Measurements from ENCODE around the gene PCIF1.
"Not testable (repeated sequence)": the region's sequence is repeated elsewhere in the genome, so short reads cannot be mapped to it uniquely, and the experiment has no call there.

Gene PCIF1

DNA sequence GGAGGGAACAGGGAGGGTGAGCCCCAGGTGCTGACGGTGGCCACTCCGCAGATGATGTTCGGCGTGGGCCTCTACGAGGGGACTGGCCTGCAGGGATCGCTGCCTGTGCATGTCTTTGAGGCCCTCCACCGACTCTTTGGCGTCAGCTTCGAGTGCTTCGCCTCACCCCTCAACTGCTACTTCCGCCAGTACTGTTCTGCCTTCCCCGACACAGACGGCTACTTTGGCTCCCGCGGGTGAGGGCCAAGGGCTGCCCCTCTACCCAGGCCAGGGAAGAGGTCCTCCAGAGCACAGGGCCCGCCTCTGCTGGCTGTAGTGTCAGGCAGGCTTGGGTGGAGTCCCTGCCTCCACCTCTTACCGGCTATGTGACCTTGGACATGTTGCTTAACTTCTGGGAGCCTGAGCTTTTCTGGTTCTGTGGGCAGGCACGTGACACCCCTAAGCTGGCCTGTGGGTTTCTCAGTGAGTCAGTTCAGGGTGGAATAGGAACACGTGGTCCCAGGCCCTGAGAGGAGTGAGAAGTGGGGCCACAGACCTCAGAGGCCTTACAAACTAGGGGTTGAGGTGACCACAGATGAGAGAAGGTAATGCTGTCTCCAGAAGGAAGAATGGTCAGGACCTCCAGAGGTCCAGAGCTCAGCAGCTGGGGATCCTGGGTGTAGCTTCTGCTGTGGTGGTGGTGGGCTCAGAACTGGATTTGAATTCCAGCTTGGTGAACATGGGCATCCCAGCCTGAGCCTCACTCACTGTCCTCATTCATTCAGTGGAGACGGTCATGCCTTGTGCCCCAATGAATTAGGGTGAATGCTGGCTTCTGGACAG, 11.9 kb downstream of the PCIF1 start:
- FAIRE-seq (no peak), DNase-seq (ENCODE audit: insufficient read length, low spot score) (no peak)

DNA sequence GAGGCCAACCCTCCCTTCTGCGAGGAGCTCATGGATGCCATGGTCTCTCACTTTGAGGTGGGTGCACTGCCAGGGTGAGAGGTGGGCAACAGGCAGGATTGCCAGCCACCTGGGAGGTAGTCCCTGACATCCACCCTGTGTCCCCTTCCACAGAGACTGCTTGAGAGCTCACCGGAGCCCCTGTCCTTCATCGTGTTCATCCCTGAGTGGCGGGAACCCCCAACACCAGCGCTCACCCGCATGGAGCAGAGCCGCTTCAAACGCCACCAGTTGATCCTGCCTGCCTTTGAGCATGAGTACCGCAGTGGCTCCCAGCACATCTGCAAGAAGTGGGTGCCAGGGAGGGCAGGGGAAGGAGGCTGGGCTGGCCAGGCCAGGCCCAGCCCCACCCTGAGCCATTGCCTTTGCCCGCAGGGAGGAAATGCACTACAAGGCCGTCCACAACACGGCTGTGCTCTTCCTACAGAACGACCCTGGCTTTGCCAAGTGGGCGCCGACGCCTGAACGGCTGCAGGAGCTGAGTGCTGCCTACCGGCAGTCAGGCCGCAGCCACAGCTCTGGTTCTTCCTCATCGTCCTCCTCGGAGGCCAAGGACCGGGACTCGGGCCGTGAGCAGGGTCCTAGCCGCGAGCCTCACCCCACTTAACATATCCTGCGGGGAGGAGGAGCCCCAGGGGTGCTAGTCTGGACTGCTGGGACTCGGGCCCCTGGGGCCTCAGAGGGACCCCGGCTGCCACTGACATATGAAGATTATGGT, 12.8 kb downstream of the PCIF1 start:
- FAIRE-seq (no peak), DNase-seq (ENCODE audit: insufficient read length, low spot score) (no peak)

DNA sequence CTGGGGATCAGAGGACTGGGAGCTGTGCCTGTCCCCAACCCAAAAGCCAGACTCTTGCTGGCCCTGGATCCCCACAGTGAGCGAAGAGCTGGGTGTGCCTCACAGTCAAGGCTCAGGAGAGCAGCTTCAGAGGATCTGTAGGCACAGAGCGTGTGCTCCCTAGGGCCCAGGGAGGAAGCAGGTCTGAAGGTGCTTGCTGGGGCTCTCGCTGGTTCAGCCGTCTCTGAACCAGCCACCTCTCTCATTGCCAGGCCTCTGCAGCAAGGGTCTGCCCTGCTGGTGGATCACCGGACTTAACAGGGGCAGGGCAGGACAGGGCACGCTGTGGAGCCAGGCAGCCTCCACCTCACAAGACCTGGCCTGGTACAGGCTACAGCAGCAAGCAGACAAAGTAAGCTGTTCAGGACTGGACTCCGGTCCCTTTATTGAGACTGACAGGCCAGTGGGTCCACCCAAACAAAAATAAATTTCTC, 13.8 kb downstream of the PCIF1 start:
- no peak for FAIRE-seq

DNA sequence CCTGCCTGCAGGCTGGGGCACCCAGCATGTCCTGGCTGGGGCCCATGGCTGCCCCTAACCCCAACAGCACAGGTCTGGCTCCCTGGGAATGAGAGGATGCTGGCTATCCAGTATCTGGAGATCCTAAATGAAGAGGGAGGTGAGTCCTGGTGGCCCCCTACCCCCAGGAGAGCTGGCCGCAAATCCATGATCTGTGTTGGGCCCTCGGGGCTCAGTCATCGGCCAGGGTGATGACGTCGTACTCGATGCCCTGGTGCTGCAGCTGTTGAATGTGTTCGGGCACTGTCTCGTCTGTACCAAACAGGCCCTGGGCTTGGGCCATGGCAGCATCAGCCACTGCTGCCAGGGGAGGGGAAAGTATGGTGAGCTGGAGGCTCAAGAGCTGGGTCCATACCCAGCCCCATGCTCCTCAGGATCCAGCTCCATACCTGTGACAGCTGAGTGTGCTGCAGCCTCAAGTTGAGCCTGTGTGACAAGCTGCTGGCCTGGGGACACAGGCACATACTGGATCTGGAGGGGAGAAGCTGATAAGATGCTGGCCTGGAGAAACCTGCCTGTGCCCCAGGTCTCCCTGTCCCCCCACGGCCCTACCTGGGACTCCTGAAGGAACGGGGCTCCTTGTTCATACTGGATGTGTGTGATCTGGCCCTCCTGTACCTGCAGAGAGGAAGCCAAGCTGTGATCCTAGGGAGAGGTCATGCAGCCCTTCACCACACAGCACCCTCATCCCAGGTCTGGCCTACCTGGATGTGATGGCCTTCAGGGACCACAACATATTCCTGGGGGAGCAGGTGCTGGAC, 14.5 kb downstream of the PCIF1 start:
- FAIRE-seq (no peak), DNase-seq (ENCODE audit: insufficient read length, low spot score) (no peak)

More for the DNA sequence above, 13.8 kb downstream of the PCIF1 start:
- DNase-seq (ENCODE audit: insufficient read length, low spot score): no peak

DNA sequence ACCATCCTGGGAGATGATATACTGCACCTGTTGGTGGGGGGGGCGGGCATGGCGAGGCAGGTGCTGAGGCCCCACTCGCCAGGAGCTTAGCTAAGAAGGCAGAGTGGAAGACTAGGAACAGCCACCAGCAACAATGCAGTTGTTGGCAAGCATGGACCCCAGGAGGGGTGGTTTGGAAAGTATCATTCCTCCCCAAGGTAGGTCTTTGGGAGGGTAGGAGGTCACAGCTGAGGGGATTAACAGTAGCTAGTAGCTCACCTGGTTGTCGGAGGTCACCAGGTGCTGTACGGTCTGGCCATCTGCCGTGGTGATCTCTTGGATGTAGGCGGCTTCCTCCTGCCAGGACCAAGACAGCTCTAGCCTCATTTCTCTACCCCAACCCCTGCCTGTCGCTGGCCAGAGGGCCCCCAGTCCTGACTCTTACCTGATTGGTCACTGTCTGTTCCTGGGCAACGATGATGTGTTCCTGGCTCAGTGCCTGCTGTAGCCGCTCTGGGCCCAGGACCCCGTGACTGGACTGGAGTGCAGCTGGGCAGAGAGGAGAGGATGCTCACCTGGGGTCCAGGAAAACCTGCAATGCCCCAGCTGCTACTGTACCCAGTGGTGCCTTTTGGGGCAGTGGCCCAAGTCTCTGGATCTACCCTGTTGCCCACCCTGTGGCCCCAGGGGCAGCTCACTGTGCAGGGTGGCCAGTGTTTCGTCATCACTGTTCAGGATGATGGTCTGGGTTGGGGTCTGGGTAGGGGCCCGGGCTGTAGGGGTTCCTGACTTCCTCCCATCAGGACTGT, 15.3 kb downstream of the PCIF1 start:
- FAIRE-seq (no peak), DNase-seq (ENCODE audit: insufficient read length, low spot score) (no peak)

DNA sequence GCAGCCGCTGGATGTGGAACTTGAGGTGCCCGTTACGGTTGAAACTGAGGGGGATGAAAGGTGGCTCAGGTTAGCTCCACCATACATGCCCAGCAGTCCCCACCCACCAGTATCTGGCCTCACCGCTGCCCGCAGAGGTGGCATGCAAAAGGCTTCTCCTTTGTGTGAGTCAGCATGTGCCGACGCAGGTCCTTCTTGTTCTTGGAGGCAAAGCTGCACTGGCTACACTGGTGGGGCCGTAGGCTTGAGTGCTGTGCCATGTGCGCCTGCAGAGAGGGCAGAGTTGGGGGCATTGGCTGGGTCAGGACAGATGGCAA, 15.8 kb downstream of the PCIF1 start:
- FAIRE-seq (no peak), DNase-seq (ENCODE audit: insufficient read length, low spot score) (no peak)

DNA sequence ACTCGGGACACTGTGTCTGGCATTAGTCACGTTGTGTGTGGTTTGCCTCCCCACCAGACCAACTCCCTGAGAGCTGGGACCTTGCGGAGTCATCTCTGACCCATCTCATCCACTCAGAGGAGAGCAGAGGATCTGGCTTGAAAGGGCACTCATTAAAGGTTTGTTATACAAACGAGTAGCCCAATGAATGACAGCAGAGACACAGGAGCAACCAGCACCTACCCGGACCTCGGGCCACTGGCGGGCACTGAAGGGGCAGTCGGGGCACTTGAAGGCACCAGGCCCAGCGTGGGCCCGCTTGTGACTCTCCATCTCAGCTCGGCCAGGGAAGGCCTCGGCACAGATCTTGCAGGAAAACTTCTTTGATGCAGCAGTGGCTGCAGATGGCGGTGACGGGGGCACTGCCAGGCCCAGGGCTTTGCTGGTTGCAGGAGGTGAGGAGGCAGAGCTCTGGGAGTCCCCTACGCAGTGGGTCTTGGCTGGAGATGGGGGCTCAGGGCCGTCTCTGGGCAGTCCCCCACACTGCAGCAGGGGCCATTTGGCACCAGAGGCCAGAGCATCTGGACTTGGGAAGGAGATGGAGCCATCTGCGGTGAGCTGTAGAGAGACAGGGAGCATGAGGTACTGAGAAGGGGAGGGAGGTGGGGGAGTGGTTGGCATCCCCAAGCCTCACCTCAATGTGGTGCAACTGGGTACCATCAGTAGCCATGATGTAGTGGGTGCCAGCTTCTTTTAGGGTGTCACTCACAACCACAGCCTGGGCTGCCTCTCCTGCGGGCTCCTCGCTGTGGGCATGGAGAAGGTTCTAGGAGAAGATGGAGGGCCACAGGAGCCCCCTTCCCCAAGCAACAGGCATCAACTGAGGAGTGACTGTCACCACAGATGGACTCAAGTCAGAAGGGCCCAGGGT, 17.7 kb downstream of the PCIF1 start:
- no peak for DNase-seq (ENCODE audit: insufficient read length, low spot score)
- no peak for FAIRE-seq

DNA sequence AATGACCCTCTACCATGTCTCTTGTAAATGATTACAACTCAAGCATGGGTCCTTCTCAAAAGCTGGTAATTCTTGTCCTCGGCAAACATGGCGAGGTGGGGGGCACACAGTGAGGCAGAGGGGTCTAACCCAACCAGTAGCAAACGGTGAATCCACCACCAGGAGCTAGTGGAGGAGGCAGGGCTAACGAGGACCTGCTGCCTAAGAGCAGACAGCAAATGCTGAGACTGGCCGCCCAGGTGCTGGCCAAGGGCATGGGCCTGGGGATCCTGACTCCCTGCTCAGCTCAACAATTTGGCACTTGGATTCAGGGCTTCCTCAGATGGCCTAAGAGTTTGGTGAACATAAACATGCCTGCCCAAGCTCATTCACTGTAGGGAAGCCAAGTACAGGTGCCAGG, 18.4 kb downstream of the PCIF1 start:
- FAIRE-seq (no peak), DNase-seq (ENCODE audit: insufficient read length, low spot score) (no peak)

DNA sequence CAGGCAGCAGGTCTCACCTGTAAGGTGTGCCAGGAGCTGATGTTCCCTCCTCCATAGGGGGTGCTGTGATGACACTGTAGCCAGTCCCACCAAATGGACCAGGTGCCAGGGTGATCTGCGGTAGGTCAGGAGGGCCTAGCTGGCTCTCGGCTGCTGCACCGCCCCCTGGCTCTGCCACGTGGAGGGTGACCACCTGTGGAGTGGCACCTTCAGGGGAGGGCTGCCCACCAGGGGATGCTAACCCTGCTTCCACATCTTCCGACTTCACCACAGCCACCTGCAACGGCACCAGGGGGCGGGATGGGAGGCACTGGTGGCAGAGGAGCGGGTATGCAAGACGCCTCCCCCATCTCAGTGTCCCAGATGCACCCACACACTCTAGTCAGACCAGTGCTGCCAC, 19.2 kb downstream of the PCIF1 start:
- no peak for FAIRE-seq
- no peak for DNase-seq (ENCODE audit: insufficient read length, low spot score)

DNA sequence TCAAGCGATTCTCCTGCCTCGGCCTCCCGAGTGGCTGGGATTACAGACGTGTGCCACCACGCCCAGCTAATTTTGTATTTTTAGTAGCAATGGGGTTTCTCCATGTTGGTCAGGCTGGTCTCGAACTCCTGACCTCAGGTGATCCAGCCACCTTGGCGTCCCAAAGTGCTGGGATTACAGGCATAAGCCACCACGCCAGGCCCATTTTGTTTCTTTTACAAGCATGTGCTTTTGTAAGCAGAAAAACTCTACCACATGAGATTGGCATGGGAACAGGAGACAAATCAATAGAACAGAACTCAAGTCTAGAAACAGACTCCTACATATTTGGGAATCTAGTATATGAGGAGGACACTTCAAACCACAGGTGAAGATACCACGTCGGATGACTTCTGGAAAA, 21.8 kb downstream of the PCIF1 start:
- FAIRE-seq; DNase-seq (ENCODE audit: insufficient read length, low spot score): not testable (repeated sequence)

DNA sequence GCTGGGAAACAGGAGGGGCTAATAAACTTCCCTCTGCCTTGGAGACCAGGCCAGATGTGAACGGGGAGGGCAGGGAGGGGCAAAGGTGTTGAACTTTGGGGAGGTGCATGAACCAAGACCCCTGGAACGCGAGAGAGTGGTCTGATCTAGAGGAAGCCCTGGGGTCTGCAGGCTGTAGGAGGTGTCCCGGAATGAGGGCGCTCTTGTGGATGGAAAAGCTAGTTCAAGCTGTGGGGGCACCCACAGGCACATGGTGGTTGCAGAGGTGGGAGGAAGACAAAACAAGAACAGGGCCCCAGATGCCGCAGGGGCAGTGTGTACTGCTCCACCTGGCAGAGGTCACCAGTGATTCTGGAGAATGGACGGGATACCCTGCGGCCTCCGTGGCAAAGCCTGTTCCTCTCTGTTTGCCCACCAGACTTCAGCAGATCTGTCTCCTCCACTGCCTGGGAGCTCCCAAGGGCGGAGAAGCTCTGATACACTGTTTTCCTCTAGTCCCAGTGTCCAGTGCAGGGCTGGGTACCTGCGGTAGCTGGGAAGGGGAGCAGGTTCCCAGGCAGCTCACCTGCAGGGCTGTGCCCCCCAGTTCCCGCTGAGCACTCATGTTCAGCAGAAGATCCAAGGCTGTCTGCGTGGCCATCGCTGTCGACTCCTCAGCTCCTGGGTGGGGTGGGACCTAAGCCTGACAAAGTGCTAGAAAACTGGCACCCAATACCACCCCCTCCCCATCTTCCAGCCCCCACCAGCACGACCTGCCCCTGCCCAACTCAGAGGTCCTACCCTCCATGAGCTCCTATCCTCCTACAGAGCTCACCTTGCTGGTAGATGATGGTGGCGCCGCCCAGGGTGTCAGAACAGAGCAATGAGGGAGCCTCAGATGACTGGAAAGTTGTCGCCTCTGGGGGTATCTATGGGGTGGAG, 22.8 kb downstream of the PCIF1 start:
- no peak for DNase-seq (ENCODE audit: insufficient read length, low spot score)
- FAIRE-seq: no peak

DNA sequence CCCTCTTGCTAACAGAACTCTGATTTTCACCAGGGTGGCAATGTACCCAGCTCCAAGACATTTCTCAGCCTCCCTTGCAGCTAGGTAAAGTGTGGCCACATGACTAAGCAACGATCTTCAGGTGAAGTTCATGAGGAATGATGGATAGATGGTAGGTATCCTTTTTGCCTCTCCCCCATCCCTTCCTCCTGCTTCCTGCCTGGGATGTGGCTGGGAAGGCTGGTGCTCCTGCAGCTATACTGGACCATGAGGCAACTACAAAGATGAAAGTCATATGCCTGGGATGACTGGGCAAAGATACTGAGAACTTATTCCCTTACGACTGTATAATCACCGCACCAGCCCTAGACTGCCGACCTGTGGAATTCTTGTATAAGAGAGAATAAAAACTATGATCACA, 24.1 kb downstream of the PCIF1 start:
- FAIRE-seq: no peak
- no peak for DNase-seq (ENCODE audit: insufficient read length, low spot score)

DNA sequence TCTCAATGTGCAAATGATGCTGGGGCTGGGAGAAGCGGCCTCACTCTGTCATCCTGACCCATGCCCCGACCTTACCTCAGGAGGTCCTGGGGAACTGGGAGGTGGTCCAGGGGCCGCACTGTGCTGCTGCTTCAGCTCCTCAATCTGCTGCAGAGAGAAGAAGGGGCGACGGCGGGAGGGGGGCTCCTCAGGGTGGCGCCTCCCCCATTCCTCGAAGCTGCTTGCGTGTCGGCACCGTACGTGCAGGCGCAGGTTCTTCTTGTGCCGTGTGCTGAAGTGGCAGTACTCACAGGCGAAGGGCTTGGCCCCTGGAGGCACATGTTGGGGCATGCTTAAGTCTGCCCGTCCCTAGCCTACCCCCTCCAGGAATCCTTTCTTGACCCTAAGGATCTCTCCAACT, 24.6 kb downstream of the PCIF1 start:
- no peak for DNase-seq (ENCODE audit: insufficient read length, low spot score)
- no peak for FAIRE-seq

DNA sequence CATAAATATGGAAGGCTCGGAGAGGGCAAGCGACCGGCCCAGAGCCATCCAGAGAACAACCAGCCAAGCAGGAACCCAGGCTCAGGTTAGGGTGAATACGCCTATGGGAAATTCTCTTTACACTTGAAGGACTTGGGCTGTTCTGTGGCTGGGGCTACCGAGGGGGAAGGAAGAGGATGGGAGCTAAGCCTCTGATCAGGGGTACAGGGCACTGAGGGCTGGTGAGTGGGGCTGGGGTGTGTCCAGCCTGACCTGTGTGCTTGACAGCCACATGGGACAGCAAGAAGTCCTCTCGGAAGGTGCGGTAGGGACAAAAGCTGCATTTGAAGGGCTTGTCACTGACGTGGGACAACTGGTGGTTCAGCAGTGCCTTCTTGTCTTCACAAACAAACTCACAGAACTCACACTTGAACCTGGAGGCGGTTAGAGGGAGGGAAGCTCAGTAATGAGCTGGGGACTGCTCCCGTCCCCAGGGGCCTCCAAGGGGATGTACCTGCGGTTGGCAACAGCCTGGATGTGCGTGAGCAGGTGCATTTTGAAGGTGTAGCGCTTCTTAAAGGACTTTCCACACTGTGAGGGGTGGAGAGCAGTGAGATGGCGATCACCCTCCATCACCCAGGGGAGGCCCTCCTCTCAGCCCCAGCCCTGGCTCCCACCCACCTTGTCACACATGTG, 25.6 kb downstream of the PCIF1 start:
- FAIRE-seq (no peak), DNase-seq (ENCODE audit: insufficient read length, low spot score) (no peak)

DNA sequence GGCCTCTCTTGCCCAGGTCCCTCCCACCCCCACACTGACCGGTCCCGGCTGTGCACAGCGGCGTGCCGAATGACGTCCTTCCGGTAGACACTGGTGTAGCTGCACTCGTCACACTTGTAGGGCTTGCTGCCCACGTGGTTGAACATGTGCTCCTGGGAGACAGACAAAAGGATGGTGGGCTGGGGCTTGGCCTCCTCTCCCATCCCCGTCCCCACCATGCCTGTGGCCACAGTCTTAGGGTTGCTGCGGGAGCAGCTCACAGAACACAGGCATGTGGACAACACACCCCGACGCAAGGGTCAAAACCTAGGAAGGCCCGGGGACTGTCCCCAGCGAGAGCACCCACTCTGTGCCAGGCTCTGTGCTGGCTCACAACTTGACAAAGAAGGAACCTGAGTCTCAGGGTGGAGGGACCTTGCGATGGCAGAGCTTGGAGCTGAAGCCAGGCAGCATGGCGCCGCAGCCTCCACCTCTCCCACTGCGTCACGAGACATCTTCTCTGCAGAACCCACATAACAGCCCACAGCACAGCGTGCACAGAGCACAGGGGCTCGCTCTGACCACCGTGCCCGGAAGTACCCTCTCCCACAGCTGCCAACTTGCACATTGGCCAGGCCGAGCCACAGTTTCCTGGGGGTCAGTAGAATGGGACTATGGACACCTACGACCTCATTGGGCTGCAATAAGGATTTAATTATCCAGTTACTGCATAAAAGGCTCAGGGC, 27.7 kb downstream of the PCIF1 start:
- no peak for FAIRE-seq
- no peak for DNase-seq (ENCODE audit: insufficient read length, low spot score)

DNA sequence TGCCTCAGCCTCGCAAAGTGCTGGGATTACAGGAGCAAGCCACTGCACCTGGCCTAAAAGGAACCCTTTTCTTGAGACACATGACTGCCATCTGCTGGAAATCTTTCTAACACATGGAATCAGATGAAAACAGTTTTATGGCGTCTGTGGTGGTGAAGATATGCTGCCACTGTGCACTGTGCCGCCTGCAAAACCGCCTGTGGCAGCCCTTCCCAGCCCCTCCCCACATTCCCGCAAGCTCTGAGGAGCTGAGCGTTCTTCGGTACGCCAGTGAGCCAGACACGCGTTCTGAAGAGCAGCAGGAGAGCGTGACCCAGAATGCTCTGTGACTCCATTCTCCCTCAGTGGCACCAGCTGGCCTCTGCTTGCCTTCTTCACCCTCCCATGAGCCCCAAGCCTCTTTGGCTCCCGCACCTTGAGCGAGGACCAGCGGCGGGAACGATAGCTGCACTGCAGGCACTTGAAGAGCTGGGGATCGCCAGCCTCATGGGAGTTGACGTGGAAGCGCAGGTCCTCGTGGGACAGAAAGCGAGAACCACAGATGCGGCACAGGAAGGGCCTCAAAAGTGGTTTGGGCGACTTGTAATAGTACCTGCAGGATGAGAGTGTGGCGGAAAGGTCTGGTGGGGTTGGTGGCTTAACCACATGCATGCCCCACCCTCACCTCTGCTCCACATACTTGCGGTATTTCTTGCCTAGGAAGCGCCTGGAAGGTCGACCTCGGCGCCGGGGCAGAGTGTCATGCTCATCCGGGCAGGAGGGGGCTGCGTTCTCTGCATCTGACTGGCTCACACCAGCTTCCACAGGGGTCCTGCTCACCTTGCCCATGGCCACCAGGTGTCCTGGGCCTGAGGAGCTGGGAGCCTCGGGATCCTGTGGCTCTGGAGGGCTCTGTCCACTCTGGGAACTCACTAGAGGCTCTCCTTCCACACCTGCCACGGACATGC, 28.8 kb downstream of the PCIF1 start:
- FAIRE-seq (no peak), DNase-seq (ENCODE audit: insufficient read length, low spot score) (no peak)
